Measurements from ENCODE around the gene ADAMTS15. TPM values are rescaled to one million over a fixed set of nuclear protein-coding genes. Genes with fewer than 3 reads are reported as not detected.

ADAMTS15 gene
- total and polyA plus RNA-seq, 12 donors: 7.7 to 49.4 (median 16.4) TPM

- Histone ChIP-seq H3K4me1 (peaks cover 0 to 12% (median 7%) of the 10 kb centered on the region in 9 donors), H3K4me3 (no peak overlapping the region), H3K27ac (no peak overlapping the region), H3K27me3 (peaks cover 0 to 3% (median 0%) of the 10 kb centered on the region in 7 donors), H3K36me3 (no peaks in the 10 kb centered on the region), H3K9me3 (no peaks in the 10 kb centered on the region)
- TF ChIP-seq CTCF (IDR thresholded peaks at IDR 0.05): no peak
- WGBS, 2 donors: 90 to 91% methylated on average over 7 of the region's 7 CpGs
- DNase-seq (no peak), ATAC-seq (no peak)
- intact Hi-C loops (cut with DNase I): loop anchor here in 2 of 10 donors (5.0 to 10.0 kb wide), 2 partner anchors 195 to 1063 kb away; no protein-coding TSS in a partner anchor
These were observed 38.7 kb upstream of the ADAMTS15 start for GRCh38 chr11:130409594-130410388.

- Histone ChIP-seq H3K27ac (no peak overlapping the region), H3K4me3 (no peak overlapping the region), H3K27me3 (peaks cover 0 to 5% (median 0%) of the 10 kb centered on the region in 7 donors), H3K36me3 (no peaks in the 10 kb centered on the region), H3K4me1 (peaks cover 0 to 12% (median 7%) of the 10 kb centered on the region in 9 donors), H3K9me3 (no peaks in the 10 kb centered on the region)
- TF ChIP-seq CTCF (IDR thresholded peaks at IDR 0.05): no peak
- DNase-seq (no peak), ATAC-seq (no peak)
- intact Hi-C loops (cut with DNase I): loop anchor here in 1 of 10 donors (5.0 kb wide), 1 partner anchor 1061 kb away; no protein-coding TSS in a partner anchor
- 82 to 89% methylated on average over 11 of the region's 11 CpGs for WGBS, 2 donors
These were observed 37.2 kb upstream of the ADAMTS15 start for GRCh38 chr11:130411223-130411622.

GRCh38 chr11:130413405-130414106 lies 34.9 kb upstream of the ADAMTS15 start:
- Histone ChIP-seq H3K9me3 (no peaks in the 10 kb centered on the region), H3K27me3 (peaks cover 0 to 5% (median 0%) of the 10 kb centered on the region in 7 donors), H3K36me3 (no peaks in the 10 kb centered on the region), H3K4me3 (no peak overlapping the region), H3K27ac (no peak overlapping the region), H3K4me1 (peaks cover 0 to 4% (median 0%) of the 10 kb centered on the region in 9 donors)
- intact Hi-C loops (cut with DNase I): loop anchor here in 1 of 10 donors (5.0 kb wide), 1 partner anchor 1059 kb away; no protein-coding TSS in a partner anchor
- DNase-seq: no peak
- TF ChIP-seq CTCF (IDR thresholded peaks at IDR 0.05): no peak
- 91 to 93% methylated on average over 16 of the region's 16 CpGs for WGBS, 2 donors
- ATAC-seq: no peak

All from heart right ventricle (tissue), 16 donors.